ENCODE results near the gene ITGB1BP1. TPM values are rescaled to one million over a fixed set of nuclear protein-coding genes. Genes with fewer than 3 reads are reported as not detected.
"Not testable (repeated sequence)": the region's sequence is repeated elsewhere in the genome, so short reads cannot be mapped to it uniquely, and the experiment has no call there.

ITGB1BP1 gene
- total RNA-seq, 4 donors from 2014 or later, result 59.6 to 91.4 (median 66.1) TPM

GRCh38 chr2:9401646-9402371 is 21.5 kb downstream of the ITGB1BP1 start:
- intact Hi-C loops (cut with DNase I), result no loop called here
- Histone ChIP-seq H3K4me3 (no peak overlapping the region), H3K27ac (replicated peaks in 1 of 4) (no peak overlapping the region), H3K27me3 (no peaks in the 10 kb centered on the region), H3K4me1 (peaks cover 19 to 47% (median 43%) of the 10 kb centered on the region in 4 donors), H3K9me3 (no peaks in the 10 kb centered on the region), H3K36me3 (peaks cover 3 to 49% (median 30%) of the 10 kb centered on the region in 4 donors)
- WGBS, result 89% methylated on average over 13 of the region's 19 CpGs
- no peak for DNase-seq (ENCODE audit: extremely low spot score)
- no peak for TF ChIP-seq CTCF (IDR thresholded peaks at IDR 0.05)
- no peak for TF ChIP-seq POLR2A (IDR thresholded peaks at IDR 0.05; ENCODE audit: low read depth)
- TF ChIP-seq EP300 (IDR thresholded peaks at IDR 0.05), result no peak
- TF ChIP-seq POLR2AphosphoS5 (IDR thresholded peaks at IDR 0.05), result no peak

- no peak for TF ChIP-seq CTCF (IDR thresholded peaks at IDR 0.05)
- no peak for TF ChIP-seq POLR2AphosphoS5 (IDR thresholded peaks at IDR 0.05)
- intact Hi-C loops (cut with DNase I), result no loop called here
- Histone ChIP-seq H3K36me3 (peaks cover 10 to 50% (median 34%) of the 10 kb centered on the region in 4 donors), H3K9me3 (no peaks in the 10 kb centered on the region), H3K4me3 (no peak overlapping the region), H3K27me3 (no peaks in the 10 kb centered on the region), H3K27ac (replicated peaks in 1 of 4) (no peak overlapping the region), H3K4me1 (peaks cover 19 to 43% (median 39%) of the 10 kb centered on the region in 4 donors)
- no peak for DNase-seq (ENCODE audit: extremely low spot score)
- 92% methylated on average over 12 of the region's 12 CpGs for WGBS
Measured at GRCh38 chr2:9401059-9401547, 22.2 kb downstream of the ITGB1BP1 start.

GRCh38 chr2:9400268-9401058 is 22.9 kb downstream of the ITGB1BP1 start:
- Histone ChIP-seq H3K27me3 (no peaks in the 10 kb centered on the region), H3K36me3 (peaks cover 11 to 56% (median 34%) of the 10 kb centered on the region in 4 donors), H3K27ac (replicated peaks in 1 of 4) (peak overlapping the region in 3 of 4 donors; percentile 20 to 66 (median 62)), H3K9me3 (no peaks in the 10 kb centered on the region), H3K4me3 (no peak overlapping the region), H3K4me1 (peaks cover 19 to 43% (median 39%) of the 10 kb centered on the region in 4 donors)
- TF ChIP-seq POLR2A (IDR thresholded peaks at IDR 0.05; ENCODE audit: low read depth), result no peak
- TF ChIP-seq CTCF (IDR thresholded peaks at IDR 0.05), result no peak
- TF ChIP-seq POLR2AphosphoS5 (IDR thresholded peaks at IDR 0.05), result no peak
- TF ChIP-seq EP300 (IDR thresholded peaks at IDR 0.05), result no peak
- DNase-seq (ENCODE audit: extremely low spot score), result no peak
- intact Hi-C loops (cut with DNase I), result no loop called here
- WGBS, result 86% methylated on average over 10 of the region's 12 CpGs

- Histone ChIP-seq H3K36me3 (peaks cover 11 to 67% (median 44%) of the 10 kb centered on the region in 4 donors), H3K4me3 (no peak overlapping the region), H3K4me1 (peaks cover 14 to 31% (median 28%) of the 10 kb centered on the region in 4 donors), H3K27me3 (no peaks in the 10 kb centered on the region), H3K27ac (replicated peaks in 1 of 4) (peak overlapping the region; percentile 62 to 80 (median 64)), H3K9me3 (no peaks in the 10 kb centered on the region)
- DNase-seq (ENCODE audit: extremely low spot score), result no peak
- intact Hi-C loops (cut with DNase I), result no loop called here
- TF ChIP-seq CTCF (IDR thresholded peaks at IDR 0.05) (no peak), POLR2AphosphoS5 (IDR thresholded peaks at IDR 0.05) (peak; percentile 57 to 70)
- 71% methylated on average over 15 of the region's 20 CpGs for WGBS
Measured at GRCh38 chr2:9398881-9399780, 24.2 kb downstream of the ITGB1BP1 start.

- DNase-seq (ENCODE audit: extremely low spot score); intact Hi-C loops (cut with DNase I); H3K9me3 ChIP-seq; H3K27me3 ChIP-seq; H3K4me3 ChIP-seq: not testable (repeated sequence)
- Histone ChIP-seq H3K4me1 (peaks cover 8 to 26% (median 23%) of the 10 kb centered on the region in 4 donors), H3K36me3 (peaks cover 11 to 60% (median 50%) of the 10 kb centered on the region in 4 donors), H3K27ac (replicated peaks in 1 of 4) (peak overlapping the region; percentile 40 to 80 (median 64))
- WGBS, result 95% methylated on average over 11 of the region's 11 CpGs
Measured at GRCh38 chr2:9398251-9398650, 25.1 kb downstream of the ITGB1BP1 start.
